CD14-positive monocyte (primary cell): ENCODE results near the gene ARHGAP12. TPM values are rescaled to one million over a fixed set of nuclear protein-coding genes. Genes with fewer than 3 reads are reported as not detected.
A peak's percentile ranks its signal among the peaks of the same experiment; 100 is the strongest.

Experiments used
- DNase-seq, 3 donors: peaks; one replicate each; pipeline ENCODE4 v3.0.0-alpha.2; 2011 to 2022
- H2AFZ ChIP-seq: 2 replicates; pipeline ENCODE4 v1.6.0; 2012; ENCODE audit warnings: mild to moderate bottlenecking, low read depth, low read length, inconsistent platforms; ENCODE audit not compliant: insufficient read depth, poor library complexity, severe bottlenecking
- H3K27ac ChIP-seq, 2 donors: 1 replicate in 1 of 2; 2 replicates in 1 of 2; pipeline ENCODE4 v1.5.1; 2012 to 2013; ENCODE audit warnings: low read length in 2 of 2, control low read depth in 1 of 2, inconsistent platforms in 1 of 2, low read depth in 1 of 2, mild to moderate bottlenecking in 1 of 2
- H3K27me3 ChIP-seq, 2 donors: one replicate each; pipeline versions ENCODE4 v1.6.0 to v1.6.1; 2011 to 2013; ENCODE audit warnings: low read length in 2 of 2; ENCODE audit not compliant: control insufficient read depth in 2 of 2, insufficient read depth in 2 of 2
- H3K36me3 ChIP-seq, 2 donors: replicated peaks in 1 of 2; 1 replicate in 1 of 2; 2 replicates in 1 of 2; pipeline versions ENCODE4 v1.5.1 to v1.6.1; 2012 to 2013; ENCODE audit warnings: low read length in 2 of 2, control low read depth in 1 of 2, inconsistent platforms in 1 of 2, mild to moderate bottlenecking in 1 of 2; ENCODE audit not compliant: insufficient read depth in 2 of 2, control insufficient read depth in 1 of 2
- H3K4me1 ChIP-seq, 2 donors: 1 replicate in 1 of 2; 2 replicates in 1 of 2; pipeline versions ENCODE4 v1.5.1 to v1.6.1; 2012 to 2013; ENCODE audit warnings: low read length in 2 of 2, control low read depth in 1 of 2, inconsistent platforms in 1 of 2, mild to moderate bottlenecking in 1 of 2, moderate library complexity in 1 of 2; ENCODE audit not compliant: insufficient read depth in 2 of 2, control insufficient read depth in 1 of 2
- H3K4me2 ChIP-seq: replicated peaks from 2 replicates; pipeline ENCODE3; 2012; ENCODE audit warnings: low read length, moderate library complexity, mild to moderate bottlenecking; ENCODE audit not compliant: poor library complexity, severe bottlenecking; ENCODE audit errors: extremely low read depth
- H3K4me3 ChIP-seq, 3 experiments: fragments of 200-600 bp in 1 of 3; sonication (generic) in 1 of 3; replicated peaks in 1 of 3; 1 replicate in 2 of 3; 2 replicates in 1 of 3; pipeline ENCODE4 v1.5.1; 2011 to 2013; ENCODE audit warnings: low read length in 3 of 3, mild to moderate bottlenecking in 3 of 3, control low read depth in 2 of 3, low read depth in 2 of 3, inconsistent platforms in 1 of 3, moderate library complexity in 1 of 3
- H3K79me2 ChIP-seq: 2 replicates; pipeline ENCODE4 v1.6.0; 2012; ENCODE audit warnings: mild to moderate bottlenecking, control low read depth, inconsistent platforms, low read length, moderate library complexity; ENCODE audit not compliant: insufficient read depth
- H3K9ac ChIP-seq: 2 replicates; pipeline ENCODE4 v1.6.0; 2017; ENCODE audit warnings: low read length, mild to moderate bottlenecking; ENCODE audit not compliant: insufficient read depth, poor library complexity, severe bottlenecking
- H3K9me3 ChIP-seq, 2 donors: replicated peaks in 1 of 2; 1 replicate in 1 of 2; 2 replicates in 1 of 2; pipeline versions ENCODE4 v1.5.1 to v1.6.1; 2012 to 2013; ENCODE audit warnings: low read length in 2 of 2, control low read depth in 1 of 2; ENCODE audit not compliant: control insufficient read depth in 1 of 2, insufficient read depth in 1 of 2
- H4K20me1 ChIP-seq: 2 replicates; pipeline ENCODE4 v1.6.0; 2012; ENCODE audit warnings: mild to moderate bottlenecking, low read length, control low read depth, moderate library complexity; ENCODE audit not compliant: insufficient read depth
- H3K27ac Mint-ChIP-seq, 7 donors: one replicate each; pipeline ENCODE4 v1.8.0; 2020; ENCODE audit warnings: mild to moderate bottlenecking in 7 of 7, mixed read lengths in 7 of 7, moderate library complexity in 6 of 7, inconsistent platforms in 2 of 7
- H3K27me3 Mint-ChIP-seq, 3 donors: one replicate each; pipeline ENCODE4 v1.8.0; 2021 to 2022; ENCODE audit warnings: low read depth in 3 of 3, mild to moderate bottlenecking in 3 of 3, mixed read lengths in 3 of 3, moderate library complexity in 3 of 3, inconsistent platforms in 1 of 3
- H3K36me3 Mint-ChIP-seq, 2 donors: one replicate each; pipeline ENCODE4 v1.8.0; 2020; ENCODE audit warnings: mixed read lengths in 2 of 2, inconsistent platforms in 1 of 2, mild to moderate bottlenecking in 1 of 2
- H3K4me1 Mint-ChIP-seq: one replicate; pipeline ENCODE4 v1.8.0; 2020; ENCODE audit warnings: mild to moderate bottlenecking, mixed read lengths
- H3K4me3 Mint-ChIP-seq, 2 donors: one replicate each; pipeline ENCODE4 v1.8.0; 2020; ENCODE audit warnings: mild to moderate bottlenecking in 2 of 2, mixed read lengths in 2 of 2, moderate library complexity in 1 of 2
- H3K9me3 Mint-ChIP-seq, 7 donors: one replicate each; pipeline ENCODE4 v1.8.0; 2020 to 2022; ENCODE audit warnings: mixed read lengths in 7 of 7, mild to moderate bottlenecking in 6 of 7, moderate library complexity in 6 of 7, inconsistent platforms in 2 of 7
- WGBS: methylation state at CpG from one replicate; pipeline ENCODE4 v1.1.5; 2013; ENCODE audit warnings: missing lambda C conversion rate; ENCODE audit not compliant: insufficient coverage; 5-methylcytosine and 5-hydroxymethylcytosine counted together
- intact Hi-C, 2 donors: fragments of 100-400 bp; cut with micrococcal nuclease; formaldehyde crosslinking; loops; one replicate each; pipeline versions ENCODE4 v1.15.0 to v1.15.1; 2023
- polyA plus RNA-seq, 3 donors: library from polyadenylated mRNA; depleted of rRNA in 1 of 3; unstranded in 2 of 3; stranded (reverse) in 1 of 3; fragments of 300-500 nt in 2 of 3; fragments of >200 nt in 1 of 3; fragmentation: Illumina TruSeq in 2 of 3; gene quantifications; 1 replicate in 2 of 3; 2 replicates in 1 of 3; pipeline ENCODE4 v1.2.3, GENCODE V29; 2012 to 2021
- TF ChIP-seq, protein P1 (sequence below): fragments of 200-600 bp; IDR thresholded peaks from one replicate; pipeline ENCODE4 v1.8.0; 2022; ENCODE audit warnings: antibody characterized with exemption, mild to moderate bottlenecking

Gene ARHGAP12
- polyA plus RNA-seq, 3 donors: 3.2 to 15.5 (median 4.7) TPM

DNA sequence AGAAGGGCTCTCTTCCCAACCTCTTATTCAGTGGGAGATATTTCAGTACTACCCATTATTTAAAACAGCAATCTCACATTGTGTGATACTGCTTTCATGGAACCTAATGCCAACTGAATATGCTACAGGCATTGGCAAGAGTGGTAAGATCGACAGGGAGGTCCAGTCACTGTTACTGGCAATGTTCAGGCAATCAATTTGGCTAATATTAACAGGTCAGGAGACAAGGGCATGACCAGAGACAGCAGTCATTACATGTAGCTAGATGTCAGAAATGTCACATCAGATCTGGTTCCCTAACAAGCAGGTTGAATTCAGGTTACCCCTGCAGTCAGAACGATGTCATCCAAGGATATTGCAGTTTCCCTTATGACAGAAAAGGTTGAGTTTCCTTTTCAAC lies 129.4 kb downstream of the ARHGAP12 start:
- peaks cover 8 to 12% of the 10 kb centered on the region in 2 donors for H3K36me3 Mint-ChIP-seq
- H3K27me3 Mint-ChIP-seq: peaks cover 0 to 4% (median 2%) of the 10 kb centered on the region in 3 donors
- Histone ChIP-seq H3K27ac (no peak overlapping the region), H3K4me1 (no peaks in the 10 kb centered on the region), H2AFZ (no peak overlapping the region), H3K9me3 (no peaks in the 10 kb centered on the region), H3K4me3 (no peak overlapping the region), H3K27me3 (no peaks in the 10 kb centered on the region), H4K20me1 (no peaks in the 10 kb centered on the region), H3K4me2 (no peak overlapping the region), H3K36me3 (peaks cover 0 to 8% of the 10 kb centered on the region in 2 donors), H3K9ac (no peak overlapping the region), H3K79me2 (no peaks in the 10 kb centered on the region)
- H3K9me3 Mint-ChIP-seq: peaks cover 0 to 4% (median 0%) of the 10 kb centered on the region in 7 donors
- DNase-seq: no peak
- TF ChIP-seq, protein P1, sequence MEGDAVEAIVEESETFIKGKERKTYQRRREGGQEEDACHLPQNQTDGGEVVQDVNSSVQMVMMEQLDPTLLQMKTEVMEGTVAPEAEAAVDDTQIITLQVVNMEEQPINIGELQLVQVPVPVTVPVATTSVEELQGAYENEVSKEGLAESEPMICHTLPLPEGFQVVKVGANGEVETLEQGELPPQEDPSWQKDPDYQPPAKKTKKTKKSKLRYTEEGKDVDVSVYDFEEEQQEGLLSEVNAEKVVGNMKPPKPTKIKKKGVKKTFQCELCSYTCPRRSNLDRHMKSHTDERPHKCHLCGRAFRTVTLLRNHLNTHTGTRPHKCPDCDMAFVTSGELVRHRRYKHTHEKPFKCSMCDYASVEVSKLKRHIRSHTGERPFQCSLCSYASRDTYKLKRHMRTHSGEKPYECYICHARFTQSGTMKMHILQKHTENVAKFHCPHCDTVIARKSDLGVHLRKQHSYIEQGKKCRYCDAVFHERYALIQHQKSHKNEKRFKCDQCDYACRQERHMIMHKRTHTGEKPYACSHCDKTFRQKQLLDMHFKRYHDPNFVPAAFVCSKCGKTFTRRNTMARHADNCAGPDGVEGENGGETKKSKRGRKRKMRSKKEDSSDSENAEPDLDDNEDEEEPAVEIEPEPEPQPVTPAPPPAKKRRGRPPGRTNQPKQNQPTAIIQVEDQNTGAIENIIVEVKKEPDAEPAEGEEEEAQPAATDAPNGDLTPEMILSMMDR: no peak
- no peaks in the 10 kb centered on the region for H3K4me1 Mint-ChIP-seq
- 94% methylated on average over 2 of the region's 2 CpGs for WGBS
- intact Hi-C loops: no loop called here
- H3K27ac Mint-ChIP-seq: no peak overlapping the region
- H3K4me3 Mint-ChIP-seq: no peak overlapping the region

GRCh38 chr10:31792745-31793144 lies 135.9 kb downstream of the ARHGAP12 start:
- Histone ChIP-seq H3K4me2 (no peak overlapping the region), H3K79me2 (no peaks in the 10 kb centered on the region), H3K27ac (no peak overlapping the region), H3K4me1 (no peaks in the 10 kb centered on the region), H3K4me3 (no peak overlapping the region), H3K9me3 (peaks cover 0 to 8% of the 10 kb centered on the region in 2 donors), H2AFZ (no peak overlapping the region), H3K27me3 (no peaks in the 10 kb centered on the region), H3K9ac (no peak overlapping the region), H3K36me3 (no peaks in the 10 kb centered on the region), H4K20me1 (no peaks in the 10 kb centered on the region)
- intact Hi-C loops: no loop called here
- H3K27ac Mint-ChIP-seq: no peak overlapping the region
- H3K4me1 Mint-ChIP-seq: no peaks in the 10 kb centered on the region
- peaks cover 0 to 23% (median 7%) of the 10 kb centered on the region in 7 donors for H3K9me3 Mint-ChIP-seq
- H3K27me3 Mint-ChIP-seq: peaks cover 0 to 4% (median 3%) of the 10 kb centered on the region in 3 donors
- DNase-seq: peak in 1 of 3 donors; percentile 1
- no peak overlapping the region for H3K4me3 Mint-ChIP-seq
- H3K36me3 Mint-ChIP-seq: no peaks in the 10 kb centered on the region
- WGBS: no CpG with 5 or more reads among the region's 1 CpG
- TF ChIP-seq, protein P1: no peak
